Measurements from ENCODE around the gene CPNE2. TPM values are rescaled to one million over a fixed set of nuclear protein-coding genes. Genes with fewer than 3 reads are reported as not detected.
"Not testable (repeated sequence)": the region's sequence is repeated elsewhere in the genome, so short reads cannot be mapped to it uniquely, and the experiment has no call there.

The CPNE2 gene
- total RNA-seq, 2 experiments from 2014 or later, result 10.4 TPM

DNA sequence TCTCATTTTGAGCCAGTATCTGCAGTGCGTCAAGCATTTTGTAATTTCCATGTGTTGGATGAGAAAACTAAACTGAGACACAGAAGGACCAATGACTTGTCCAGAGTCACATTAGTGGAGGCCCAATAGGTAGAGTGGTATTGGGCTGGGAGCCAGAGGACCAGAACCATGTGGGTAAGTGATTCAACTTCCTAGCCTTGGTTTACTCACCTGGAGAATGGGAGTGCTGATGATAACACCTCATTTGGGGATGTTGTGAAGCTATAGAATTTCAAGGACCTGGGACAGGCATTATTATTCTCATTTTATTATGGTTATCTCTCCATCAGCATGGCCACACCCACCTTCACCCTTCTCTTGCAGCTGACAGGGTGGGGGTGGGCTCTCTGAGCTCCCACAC lies 8.1 kb downstream of the CPNE2 start:
- no peaks in the 10 kb centered on the region for H3K27me3 Mint-ChIP-seq
- peaks cover 12% of the 10 kb centered on the region for H3K4me1 Mint-ChIP-seq
- H3K27ac Mint-ChIP-seq, result no peak overlapping the region
- no peak overlapping the region for H3K4me3 Mint-ChIP-seq
- H3K36me3 Mint-ChIP-seq, result no peaks in the 10 kb centered on the region
- no peak for DNase-seq
- H3K9me3 Mint-ChIP-seq, result no peaks in the 10 kb centered on the region

DNA sequence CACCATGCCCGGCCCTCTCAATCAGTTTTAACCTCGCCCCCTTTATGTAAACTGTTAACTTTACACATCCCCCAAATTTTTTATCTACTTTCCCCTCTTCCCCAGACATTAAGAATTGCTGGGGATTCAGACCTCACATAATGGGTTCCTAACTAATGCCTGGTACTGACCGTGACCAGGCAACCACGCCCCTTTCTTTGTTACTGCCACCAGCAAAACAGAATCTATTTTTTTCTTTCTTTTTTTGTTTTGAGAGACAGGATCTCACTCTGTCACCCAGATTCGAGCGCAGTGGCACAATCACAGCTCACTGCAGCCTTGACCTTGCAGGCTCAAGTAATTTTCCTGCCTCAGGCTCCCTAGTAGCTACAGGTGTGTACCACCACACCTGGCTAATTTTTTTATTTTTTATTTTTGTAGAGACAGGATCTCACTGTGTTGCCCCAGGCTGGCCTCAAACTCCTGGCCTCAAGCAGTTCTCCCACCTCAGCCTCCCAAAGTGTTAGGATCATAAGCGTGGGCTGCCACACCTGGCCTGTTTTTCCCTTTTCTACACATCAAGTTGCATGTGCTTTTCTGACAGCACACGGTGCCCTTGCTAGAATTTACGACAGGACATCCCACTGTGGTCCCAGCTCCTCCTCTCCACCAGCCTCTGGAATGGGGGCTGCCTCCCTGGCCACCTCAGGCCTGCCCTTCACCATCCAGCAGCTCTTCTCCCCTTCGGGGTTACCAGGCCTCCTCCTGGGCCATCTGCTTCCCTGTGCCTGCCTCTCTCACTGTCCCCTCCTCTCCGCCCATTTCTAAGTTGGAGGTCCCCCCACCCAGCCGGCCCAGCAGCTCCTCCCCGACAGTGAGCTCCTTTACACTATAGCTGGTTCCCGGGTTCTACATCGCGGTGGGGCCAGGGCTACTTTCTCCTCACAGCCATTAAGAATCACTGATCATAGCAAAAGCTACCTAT lies 10.8 kb downstream of the CPNE2 start:
- no peak for DNase-seq
- H3K36me3 Mint-ChIP-seq, result no peaks in the 10 kb centered on the region
- H3K4me3 Mint-ChIP-seq, result no peak overlapping the region
- H3K27me3 Mint-ChIP-seq, result no peaks in the 10 kb centered on the region
- peaks cover 13% of the 10 kb centered on the region for H3K4me1 Mint-ChIP-seq
- H3K9me3 Mint-ChIP-seq, result no peaks in the 10 kb centered on the region
- no peak overlapping the region for H3K27ac Mint-ChIP-seq

DNA sequence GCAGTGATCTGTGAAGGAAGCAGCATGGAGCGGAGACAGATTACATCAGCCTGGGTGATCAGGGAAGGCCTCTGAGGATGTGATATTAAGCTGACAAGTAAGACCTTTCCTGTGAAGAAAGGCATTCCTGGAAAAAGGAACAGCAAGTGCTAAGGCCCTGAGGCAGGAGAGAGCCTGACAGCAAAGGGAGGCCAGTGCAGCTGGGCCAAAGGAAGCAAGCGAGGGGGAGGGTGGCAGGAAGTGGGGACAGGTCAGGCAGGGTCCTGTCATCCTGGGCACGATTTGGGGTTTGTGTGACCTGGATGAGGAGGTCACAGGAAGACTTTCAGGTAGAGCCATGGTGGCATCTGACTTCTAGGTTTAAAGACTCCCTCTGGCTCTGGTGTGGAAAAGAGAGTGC lies 12.3 kb downstream of the CPNE2 start:
- no peak for DNase-seq
- no peaks in the 10 kb centered on the region for H3K9me3 Mint-ChIP-seq
- H3K27ac Mint-ChIP-seq, result no peak overlapping the region
- H3K36me3 Mint-ChIP-seq, result no peaks in the 10 kb centered on the region
- no peak overlapping the region for H3K4me3 Mint-ChIP-seq
- no peaks in the 10 kb centered on the region for H3K27me3 Mint-ChIP-seq
- H3K4me1 Mint-ChIP-seq, result peaks cover 13% of the 10 kb centered on the region

DNA sequence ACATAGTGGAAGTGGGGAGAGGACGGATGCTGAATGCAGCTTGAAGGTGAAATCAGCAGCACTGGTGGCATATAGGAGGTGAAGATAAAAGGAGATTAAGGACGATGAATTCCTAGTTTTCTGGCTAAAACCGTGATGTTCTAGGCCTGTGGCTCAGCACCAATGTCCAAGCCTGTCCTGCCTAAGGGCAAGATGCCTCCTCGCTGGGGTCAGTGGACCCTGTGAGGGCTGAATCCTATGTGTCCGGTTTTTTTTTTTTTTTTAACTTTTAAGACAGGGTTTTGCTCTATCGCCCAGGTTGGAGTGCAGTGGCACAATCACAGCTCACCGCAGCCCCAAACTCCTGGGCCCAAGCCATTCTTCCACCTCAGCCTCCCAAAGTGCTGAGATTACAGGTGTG lies 12.8 kb downstream of the CPNE2 start:
- Mint-ChIP-seq H3K27me3 (no peaks in the 10 kb centered on the region), H3K27ac (no peak overlapping the region), H3K4me1 (peaks cover 10% of the 10 kb centered on the region), H3K36me3 (no peaks in the 10 kb centered on the region), H3K4me3 (no peak overlapping the region), H3K9me3 (no peaks in the 10 kb centered on the region)
- DNase-seq, result no peak

- no peak for DNase-seq
- H3K9me3 Mint-ChIP-seq, result no peaks in the 10 kb centered on the region
- H3K4me1 Mint-ChIP-seq, result peaks cover 8% of the 10 kb centered on the region
- H3K27me3 Mint-ChIP-seq, result no peaks in the 10 kb centered on the region
- H3K4me3 Mint-ChIP-seq, result no peak overlapping the region
- no peak overlapping the region for H3K27ac Mint-ChIP-seq
- no peaks in the 10 kb centered on the region for H3K36me3 Mint-ChIP-seq
These were observed 14.4 kb downstream of the CPNE2 start for GRCh38 chr16:57106767-57107166.

DNA sequence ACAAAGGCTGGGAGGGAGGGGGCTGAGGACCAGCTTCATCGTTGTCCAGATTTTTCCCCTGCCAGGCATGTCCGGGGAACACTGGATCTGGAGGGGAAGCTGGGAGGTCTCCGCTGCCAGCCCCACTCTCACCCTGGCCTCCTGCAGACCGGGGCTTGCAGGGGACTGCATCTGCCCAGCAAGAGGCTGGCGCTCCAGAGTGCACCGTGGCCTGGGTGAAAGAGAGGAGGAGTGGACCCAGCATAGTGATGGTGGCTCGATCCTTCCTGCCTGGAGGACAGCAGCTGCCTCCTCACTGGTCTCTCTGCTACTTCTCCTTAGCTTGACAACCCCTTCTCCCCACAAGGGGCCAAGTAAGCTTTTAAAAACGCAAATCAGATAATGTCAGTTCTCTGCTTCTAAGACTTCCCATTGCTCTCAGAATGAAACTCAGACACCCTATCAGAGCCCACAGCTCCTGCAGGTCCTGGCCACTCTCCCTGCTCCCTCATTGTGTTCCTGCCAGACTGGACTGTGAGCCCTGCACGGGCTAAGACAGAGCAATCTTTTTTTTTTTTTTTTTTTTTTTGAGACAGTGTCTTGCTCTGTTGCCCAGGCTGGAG lies 15.0 kb downstream of the CPNE2 start:
- no peak for DNase-seq
- H3K4me1 Mint-ChIP-seq, result peaks cover 8% of the 10 kb centered on the region
- no peaks in the 10 kb centered on the region for H3K9me3 Mint-ChIP-seq
- no peak overlapping the region for H3K4me3 Mint-ChIP-seq
- no peaks in the 10 kb centered on the region for H3K36me3 Mint-ChIP-seq
- H3K27me3 Mint-ChIP-seq, result no peaks in the 10 kb centered on the region
- H3K27ac Mint-ChIP-seq, result no peak overlapping the region

DNA sequence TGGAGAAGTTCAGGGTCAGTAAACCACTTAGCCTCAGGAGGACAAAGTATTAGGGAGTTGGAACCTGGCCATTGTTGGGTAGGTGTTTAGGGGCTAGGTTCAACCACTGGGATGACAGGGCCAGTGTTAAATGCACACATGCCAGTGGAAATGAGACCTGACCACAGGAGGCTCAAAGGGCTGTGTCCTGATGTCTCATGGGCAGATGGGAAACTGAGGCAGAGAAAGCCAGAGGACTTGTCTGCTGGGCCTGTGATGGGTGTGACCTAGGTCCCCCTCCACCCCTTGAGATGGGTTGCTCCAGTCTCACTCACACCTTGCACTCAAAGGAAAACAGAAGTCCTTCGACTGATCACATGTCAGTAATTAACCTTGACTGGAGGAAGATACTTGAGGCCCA lies 16.0 kb downstream of the CPNE2 start:
- Mint-ChIP-seq H3K4me3 (no peak overlapping the region), H3K4me1 (peaks cover 13% of the 10 kb centered on the region), H3K27ac (no peak overlapping the region), H3K9me3 (no peaks in the 10 kb centered on the region), H3K36me3 (no peaks in the 10 kb centered on the region), H3K27me3 (no peaks in the 10 kb centered on the region)
- no peak for DNase-seq

- not testable (repeated sequence) for DNase-seq, H3K4me3 Mint-ChIP-seq, H3K9me3 Mint-ChIP-seq, H3K36me3 Mint-ChIP-seq, H3K27ac Mint-ChIP-seq, H3K27me3 Mint-ChIP-seq
- peaks cover 12% of the 10 kb centered on the region for H3K4me1 Mint-ChIP-seq
These were observed 17.1 kb downstream of the CPNE2 start for GRCh38 chr16:57109259-57110105.

GRCh38 chr16:57110937-57111336 lies 18.6 kb downstream of the CPNE2 start:
- Mint-ChIP-seq H3K9me3 (no peaks in the 10 kb centered on the region), H3K27ac (no peak overlapping the region), H3K4me3 (no peak overlapping the region)

DNA sequence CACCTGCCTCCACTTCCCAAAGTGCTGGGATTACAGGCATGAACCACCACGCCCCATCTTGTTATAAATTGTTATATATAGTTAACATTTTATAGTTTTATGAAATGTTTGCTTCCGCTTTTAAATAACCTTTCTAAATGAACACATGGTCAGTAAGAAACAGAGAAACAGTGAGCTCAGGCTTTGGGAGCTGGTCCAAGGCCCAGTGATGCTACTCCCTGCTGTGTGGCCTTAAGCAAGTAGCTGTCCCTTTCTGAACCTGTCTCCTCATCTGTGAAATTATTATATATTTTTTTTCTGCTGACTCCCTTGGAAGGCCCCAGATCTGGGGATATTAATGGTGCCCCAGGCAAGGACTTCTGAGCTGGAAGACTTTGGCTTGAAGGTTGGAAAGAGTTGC lies 19.0 kb downstream of the CPNE2 start:
- Mint-ChIP-seq H3K4me1 (peaks cover 6% of the 10 kb centered on the region), H3K27me3 (no peaks in the 10 kb centered on the region), H3K36me3 (no peaks in the 10 kb centered on the region), H3K4me3 (no peak overlapping the region), H3K9me3 (no peaks in the 10 kb centered on the region), H3K27ac (no peak overlapping the region)
- DNase-seq, result no peak

More at GRCh38 chr16:57110937-57111336, 18.6 kb downstream of the CPNE2 start:
- Mint-ChIP-seq H3K27me3 (no peaks in the 10 kb centered on the region), H3K4me1 (peaks cover 7% of the 10 kb centered on the region), H3K36me3 (no peaks in the 10 kb centered on the region)
- no peak for DNase-seq

- Mint-ChIP-seq H3K4me3 (no peak overlapping the region), H3K27me3 (no peaks in the 10 kb centered on the region), H3K9me3 (no peaks in the 10 kb centered on the region), H3K27ac (no peak overlapping the region), H3K36me3 (no peaks in the 10 kb centered on the region), H3K4me1 (peaks cover 5% of the 10 kb centered on the region)
- DNase-seq, result no peak
These were observed 20.1 kb downstream of the CPNE2 start for GRCh38 chr16:57112403-57113041.

DNA sequence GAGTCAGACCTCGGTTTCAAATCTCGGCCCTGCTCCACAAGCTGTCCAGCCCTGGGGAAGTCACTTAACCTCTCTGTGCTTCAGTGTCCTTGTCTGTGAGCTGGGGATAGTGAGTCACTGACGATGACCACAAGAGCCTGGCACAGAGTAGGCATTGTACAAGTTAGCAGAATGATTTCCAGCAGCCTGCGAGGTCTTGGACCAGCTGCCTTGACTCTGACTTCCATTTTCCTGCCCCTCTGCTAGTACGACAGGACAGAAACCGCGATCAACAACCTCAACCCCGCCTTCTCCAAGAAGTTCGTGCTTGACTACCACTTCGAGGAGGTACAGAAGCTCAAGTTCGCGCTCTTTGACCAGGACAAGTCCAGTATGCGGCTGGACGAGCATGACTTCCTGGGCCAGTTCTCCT lies 20.7 kb downstream of the CPNE2 start:
- Mint-ChIP-seq H3K27ac (no peak overlapping the region), H3K4me3 (no peak overlapping the region), H3K27me3 (no peaks in the 10 kb centered on the region), H3K4me1 (peaks cover 5% of the 10 kb centered on the region), H3K36me3 (no peaks in the 10 kb centered on the region), H3K9me3 (no peaks in the 10 kb centered on the region)
- DNase-seq, result no peak

- Mint-ChIP-seq H3K27ac (no peak overlapping the region), H3K9me3 (no peaks in the 10 kb centered on the region)
These were observed 21.3 kb downstream of the CPNE2 start for GRCh38 chr16:57113664-57114063.

GRCh38 chr16:57115168-57115513 lies 22.8 kb downstream of the CPNE2 start:
- Mint-ChIP-seq H3K27ac (no peak overlapping the region), H3K36me3 (no peaks in the 10 kb centered on the region), H3K27me3 (no peaks in the 10 kb centered on the region), H3K9me3 (no peaks in the 10 kb centered on the region), H3K4me1 (peaks cover 5% of the 10 kb centered on the region), H3K4me3 (no peak overlapping the region)
- DNase-seq, result no peak

More at GRCh38 chr16:57113664-57114063, 21.3 kb downstream of the CPNE2 start:
- H3K4me1 Mint-ChIP-seq, result peaks cover 5% of the 10 kb centered on the region
- no peaks in the 10 kb centered on the region for H3K36me3 Mint-ChIP-seq
- DNase-seq, result no peak
- H3K27me3 Mint-ChIP-seq, result no peaks in the 10 kb centered on the region
- no peak overlapping the region for H3K4me3 Mint-ChIP-seq
